KMS-11 (cell line): ENCODE data around the gene ADCY1.

Experiments used
- H2AFZ ChIP-seq: fragments of 200-600 bp; sonication (generic); 2 replicates; pipeline ENCODE4 v1.6.1; 2016; ENCODE audit warnings: antibody characterized with exemption, mixed run types, low read depth
- H3K27ac ChIP-seq: fragments of 200-600 bp; sonication (generic); 2 replicates; pipeline ENCODE4 v1.6.1; 2016; ENCODE audit warnings: mild to moderate bottlenecking, mixed run types
- H3K27me3 ChIP-seq: fragments of 200-600 bp; sonication (generic); 2 replicates; pipeline ENCODE4 v1.6.1; 2017; ENCODE audit warnings: mild to moderate bottlenecking, low read depth, mixed run types, moderate library complexity; ENCODE audit not compliant: insufficient read depth
- H3K36me3 ChIP-seq: fragments of 200-600 bp; sonication (generic); 2 replicates; pipeline ENCODE4 v1.6.1; 2017; ENCODE audit warnings: mild to moderate bottlenecking, mixed run types; ENCODE audit not compliant: insufficient read depth
- H3K4me1 ChIP-seq: fragments of 200-600 bp; sonication (generic); 2 replicates; pipeline ENCODE4 v1.6.1; 2016; ENCODE audit warnings: mild to moderate bottlenecking, low read depth, mixed run types; ENCODE audit not compliant: poor library complexity, severe bottlenecking
- H3K4me2 ChIP-seq: fragments of 200-600 bp; sonication (generic); 2 replicates; pipeline ENCODE4 v1.7.0; 2016; ENCODE audit warnings: mild to moderate bottlenecking, mixed run types
- H3K4me3 ChIP-seq: fragments of 200-600 bp; sonication (generic); IDR thresholded peaks from 2 replicates; pipeline ENCODE4 v1.6.1; 2017; ENCODE audit warnings: low read depth, low read length, mixed read lengths; ENCODE audit not compliant: insufficient read depth
- H3K79me2 ChIP-seq: fragments of 200-600 bp; sonication (generic); 2 replicates; pipeline ENCODE4 v1.6.1; 2016; ENCODE audit warnings: low read depth, mixed run types; ENCODE audit not compliant: insufficient read depth
- H3K9ac ChIP-seq: fragments of 200-600 bp; sonication (generic); 2 replicates; pipeline ENCODE4 v1.6.1; 2016; ENCODE audit warnings: mild to moderate bottlenecking, mixed run types
- H4K20me1 ChIP-seq: fragments of 200-600 bp; sonication (generic); 2 replicates; pipeline ENCODE4 v1.6.1; 2016; ENCODE audit warnings: mild to moderate bottlenecking, mixed run types; ENCODE audit not compliant: insufficient read depth
- CTCF ChIP-seq: fragments of 200-600 bp; sonication (generic); conservative IDR thresholded peaks from 2 replicates; pipeline ENCODE4 v1.6.1; 2017; ENCODE audit warnings: low read depth, mild to moderate bottlenecking, antibody characterized with exemption, low read length, moderate library complexity, mixed read lengths

The ADCY1 gene

GRCh38 chr7:45660901-45661211 lies 86.7 kb downstream of the ADCY1 start:
- H3K4me2 ChIP-seq: no peak overlapping the region
- TF ChIP-seq CTCF: no peak
- no peak overlapping the region for H3K27ac ChIP-seq
- H3K4me3 ChIP-seq: no peak overlapping the region
- H3K79me2 ChIP-seq: no peaks in the 10 kb centered on the region
- H2AFZ ChIP-seq: no peak overlapping the region
- no peak overlapping the region for H3K9ac ChIP-seq
- no peaks in the 10 kb centered on the region for H4K20me1 ChIP-seq
- no peaks in the 10 kb centered on the region for H3K36me3 ChIP-seq
- H3K27me3 ChIP-seq: no peaks in the 10 kb centered on the region
- H3K4me1 ChIP-seq: no peaks in the 10 kb centered on the region

GRCh38 chr7:45661302-45661995 lies 87.3 kb downstream of the ADCY1 start:
- H3K27ac ChIP-seq: no peak overlapping the region
- no peaks in the 10 kb centered on the region for H3K27me3 ChIP-seq
- H3K36me3 ChIP-seq: no peaks in the 10 kb centered on the region
- H4K20me1 ChIP-seq: no peaks in the 10 kb centered on the region
- H3K4me2 ChIP-seq: no peak overlapping the region
- H3K9ac ChIP-seq: no peak overlapping the region
- H2AFZ ChIP-seq: no peak overlapping the region
- TF ChIP-seq CTCF: no peak
- H3K4me3 ChIP-seq: no peak overlapping the region
- H3K4me1 ChIP-seq: no peaks in the 10 kb centered on the region
- no peaks in the 10 kb centered on the region for H3K79me2 ChIP-seq

GRCh38 chr7:45662018-45662417 lies 87.8 kb downstream of the ADCY1 start:
- no peaks in the 10 kb centered on the region for H4K20me1 ChIP-seq
- H3K27me3 ChIP-seq: no peaks in the 10 kb centered on the region
- no peak overlapping the region for H2AFZ ChIP-seq
- no peak overlapping the region for H3K27ac ChIP-seq
- H3K36me3 ChIP-seq: no peaks in the 10 kb centered on the region
- TF ChIP-seq CTCF: no peak
- no peaks in the 10 kb centered on the region for H3K4me1 ChIP-seq
- H3K4me2 ChIP-seq: no peak overlapping the region
- H3K79me2 ChIP-seq: no peaks in the 10 kb centered on the region
- no peak overlapping the region for H3K9ac ChIP-seq
- no peak overlapping the region for H3K4me3 ChIP-seq

GRCh38 chr7:45662540-45663166 lies 88.5 kb downstream of the ADCY1 start:
- TF ChIP-seq CTCF: no peak
- H4K20me1 ChIP-seq: no peaks in the 10 kb centered on the region
- no peaks in the 10 kb centered on the region for H3K36me3 ChIP-seq
- no peaks in the 10 kb centered on the region for H3K4me1 ChIP-seq
- H3K9ac ChIP-seq: no peak overlapping the region
- H3K27me3 ChIP-seq: no peaks in the 10 kb centered on the region
- no peak overlapping the region for H3K4me2 ChIP-seq
- H3K27ac ChIP-seq: no peak overlapping the region
- H3K4me3 ChIP-seq: no peak overlapping the region
- no peaks in the 10 kb centered on the region for H3K79me2 ChIP-seq
- H2AFZ ChIP-seq: no peak overlapping the region
